SK-N-SH treated with all-trans-retinoic acid at 6 μM for 48 hours (cell line): ENCODE results near the gene UROC1.

ENCODE experiments used
- ATAC-seq: fragments of 200-7000 bp; cut with Tn5 transposase; 3 replicates; pipeline ENCODE4 v1.9.1; 2020; ENCODE audit warnings: mild to moderate bottlenecking, moderate library complexity
- BACH2 ChIP-seq: fragments of 250-450 bp; sonication (Bioruptor Pico); IDR thresholded peaks from 2 replicates; pipeline ENCODE4 v1.9.0; 2021; ENCODE audit warnings: mild to moderate bottlenecking, borderline replicate concordance
- CSDC2 ChIP-seq: fragments of 250-450 bp; sonication (Bioruptor Pico); IDR thresholded peaks from 2 replicates; pipeline ENCODE4 v1.5.0; 2020; ENCODE audit warnings: mild to moderate bottlenecking, moderate library complexity
- ESRRG ChIP-seq: fragments of 250-450 bp; sonication (Bioruptor Pico); IDR thresholded peaks from 2 replicates; pipeline ENCODE4 v1.6.1; 2021; ENCODE audit warnings: mild to moderate bottlenecking
- GLIS3 ChIP-seq: fragments of 250-450 bp; sonication (Bioruptor Pico); IDR thresholded peaks from 2 replicates; pipeline ENCODE4 v1.5.0; 2020; ENCODE audit warnings: mild to moderate bottlenecking, moderate library complexity
- ISL1 ChIP-seq: fragments of 250-450 bp; sonication (Bioruptor Pico); IDR thresholded peaks from 2 replicates; pipeline ENCODE4 v2.1.2; 2022; ENCODE audit warnings: mild to moderate bottlenecking, moderate library complexity
- PPARA ChIP-seq: fragments of 250-450 bp; sonication (Bioruptor Pico); IDR thresholded peaks from 2 replicates; pipeline ENCODE4 v1.5.0; 2020; ENCODE audit warnings: mild to moderate bottlenecking, borderline replicate concordance
- RARB ChIP-seq: fragments of 250-450 bp; sonication (Bioruptor Pico); IDR thresholded peaks from 2 replicates; pipeline ENCODE4 v1.8.0; 2021; ENCODE audit warnings: mild to moderate bottlenecking, moderate library complexity
- SNAI2 ChIP-seq: fragments of 250-450 bp; sonication (Bioruptor Pico); IDR thresholded peaks from 2 replicates; pipeline ENCODE4 v1.5.0; 2020; ENCODE audit warnings: mild to moderate bottlenecking, moderate library complexity
- TCF4 ChIP-seq: fragments of 250-450 bp; sonication (Bioruptor Pico); IDR thresholded peaks from 2 replicates; pipeline ENCODE4 v1.8.0; 2021; ENCODE audit warnings: mild to moderate bottlenecking, moderate library complexity, borderline replicate concordance
- TOX ChIP-seq: fragments of 250-450 bp; sonication (Bioruptor Pico); IDR thresholded peaks from 2 replicates; pipeline ENCODE4 v1.8.0; 2021; ENCODE audit warnings: mild to moderate bottlenecking, moderate library complexity, borderline replicate concordance
- ZC3H10 ChIP-seq: fragments of 250-450 bp; sonication (Bioruptor Pico); IDR thresholded peaks from 2 replicates; pipeline ENCODE4 v1.5.1; 2021; ENCODE audit warnings: mild to moderate bottlenecking, moderate library complexity
- ZFP3 ChIP-seq: fragments of 250-450 bp; sonication (Bioruptor Pico); IDR thresholded peaks from 2 replicates; pipeline ENCODE4 v1.5.0; 2020; ENCODE audit warnings: mild to moderate bottlenecking, moderate library complexity
- ZFP30 ChIP-seq: fragments of 450-650 bp; formaldehyde crosslinking; IDR thresholded peaks from 2 replicates; pipeline ENCODE4 v1.5.0; 2022; ENCODE audit warnings: mild to moderate bottlenecking, moderate library complexity
- ZNF565 ChIP-seq: fragments of 450-650 bp; formaldehyde crosslinking; conservative IDR thresholded peaks from 2 replicates; pipeline ENCODE4 v1.5.0; 2020; ENCODE audit warnings: low read depth, mild to moderate bottlenecking, moderate library complexity
- ZNF70 ChIP-seq: fragments of 450-650 bp; formaldehyde crosslinking; IDR thresholded peaks from 2 replicates; pipeline ENCODE4 v1.5.0; 2020; ENCODE audit warnings: mild to moderate bottlenecking, moderate library complexity
- ZNF8 ChIP-seq: fragments of 450-650 bp; formaldehyde crosslinking; IDR thresholded peaks from 2 replicates; pipeline ENCODE4 v1.5.0; 2020; ENCODE audit warnings: mild to moderate bottlenecking, moderate library complexity
- TF ChIP-seq, protein P1 (sequence below): fragments of 250-450 bp; sonication (Bioruptor Pico); IDR thresholded peaks from 2 replicates; pipeline ENCODE4 v1.8.0; 2021; ENCODE audit warnings: low read depth, mild to moderate bottlenecking, moderate library complexity, borderline replicate concordance
- TF ChIP-seq, protein P2 (sequence below): fragments of 250-450 bp; sonication (Bioruptor Pico); IDR thresholded peaks from 2 replicates; pipeline ENCODE4 v1.5.1; 2020; ENCODE audit warnings: low read depth, mild to moderate bottlenecking, moderate library complexity
- TF ChIP-seq, protein P3 (sequence below): fragments of 250-450 bp; sonication (Bioruptor Pico); IDR thresholded peaks from 2 replicates; pipeline ENCODE4 v1.5.1; 2021; ENCODE audit warnings: mild to moderate bottlenecking, moderate library complexity

Gene UROC1

DNA sequence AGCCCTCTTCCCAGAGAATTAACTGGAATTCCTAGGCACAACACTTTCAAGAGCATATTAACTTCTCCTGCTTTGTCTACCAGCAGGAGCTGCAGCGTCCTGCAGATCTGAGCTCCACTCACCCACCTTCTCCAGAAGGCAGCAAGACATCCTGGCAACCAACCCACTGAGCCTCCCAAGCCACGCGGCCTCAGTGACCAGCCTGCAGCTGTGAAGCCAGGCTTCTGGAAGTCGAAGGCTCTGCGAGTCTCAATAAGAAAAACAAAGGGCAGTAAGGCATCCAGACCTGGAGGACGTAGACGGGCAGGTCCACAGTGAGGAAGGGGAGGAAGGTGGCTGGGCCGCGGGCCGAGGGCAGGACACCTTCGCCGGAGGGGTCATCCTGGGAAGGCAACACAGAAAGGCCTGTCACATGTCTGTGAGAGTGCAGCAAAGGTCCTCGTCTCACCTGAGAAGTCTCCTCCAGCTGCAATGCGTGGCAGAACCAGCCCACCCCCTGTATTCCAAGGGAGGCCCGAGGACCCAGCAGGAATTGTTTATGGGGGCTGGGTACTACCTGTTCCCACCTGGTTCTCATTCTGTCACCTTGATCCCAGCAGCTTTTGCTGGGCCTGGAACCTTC lies 78.1 kb downstream of the UROC1 start:
- TF ChIP-seq, protein P1, sequence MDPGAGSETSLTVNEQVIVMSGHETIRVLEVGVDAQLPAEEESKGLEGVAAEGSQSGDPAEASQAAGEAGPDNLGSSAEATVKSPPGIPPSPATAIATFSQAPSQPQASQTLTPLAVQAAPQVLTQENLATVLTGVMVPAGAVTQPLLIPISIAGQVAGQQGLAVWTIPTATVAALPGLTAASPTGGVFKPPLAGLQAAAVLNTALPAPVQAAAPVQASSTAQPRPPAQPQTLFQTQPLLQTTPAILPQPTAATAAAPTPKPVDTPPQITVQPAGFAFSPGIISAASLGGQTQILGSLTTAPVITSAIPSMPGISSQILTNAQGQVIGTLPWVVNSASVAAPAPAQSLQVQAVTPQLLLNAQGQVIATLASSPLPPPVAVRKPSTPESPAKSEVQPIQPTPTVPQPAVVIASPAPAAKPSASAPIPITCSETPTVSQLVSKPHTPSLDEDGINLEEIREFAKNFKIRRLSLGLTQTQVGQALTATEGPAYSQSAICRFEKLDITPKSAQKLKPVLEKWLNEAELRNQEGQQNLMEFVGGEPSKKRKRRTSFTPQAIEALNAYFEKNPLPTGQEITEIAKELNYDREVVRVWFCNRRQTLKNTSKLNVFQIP (CRISPR knock-in tag): no peak
- TF ChIP-seq, protein P2, sequence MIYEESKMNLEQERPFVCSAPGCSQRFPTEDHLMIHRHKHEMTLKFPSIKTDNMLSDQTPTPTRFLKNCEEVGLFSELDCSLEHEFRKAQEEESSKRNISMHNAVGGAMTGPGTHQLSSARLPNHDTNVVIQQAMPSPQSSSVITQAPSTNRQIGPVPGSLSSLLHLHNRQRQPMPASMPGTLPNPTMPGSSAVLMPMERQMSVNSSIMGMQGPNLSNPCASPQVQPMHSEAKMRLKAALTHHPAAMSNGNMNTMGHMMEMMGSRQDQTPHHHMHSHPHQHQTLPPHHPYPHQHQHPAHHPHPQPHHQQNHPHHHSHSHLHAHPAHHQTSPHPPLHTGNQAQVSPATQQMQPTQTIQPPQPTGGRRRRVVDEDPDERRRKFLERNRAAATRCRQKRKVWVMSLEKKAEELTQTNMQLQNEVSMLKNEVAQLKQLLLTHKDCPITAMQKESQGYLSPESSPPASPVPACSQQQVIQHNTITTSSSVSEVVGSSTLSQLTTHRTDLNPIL: no peak
- TF ChIP-seq ZFP30 (CRISPR knock-in tag) (no peak), RARB (no peak), ZFP3 (CRISPR knock-in tag) (no peak), TOX (CRISPR knock-in tag) (no peak), CSDC2 (no peak), ISL1 (CRISPR knock-in tag) (no peak), TCF4 (CRISPR knock-in tag) (no peak), ZNF70 (CRISPR knock-in tag) (no peak), ESRRG (CRISPR knock-in tag) (no peak)
- TF ChIP-seq, protein P3, sequence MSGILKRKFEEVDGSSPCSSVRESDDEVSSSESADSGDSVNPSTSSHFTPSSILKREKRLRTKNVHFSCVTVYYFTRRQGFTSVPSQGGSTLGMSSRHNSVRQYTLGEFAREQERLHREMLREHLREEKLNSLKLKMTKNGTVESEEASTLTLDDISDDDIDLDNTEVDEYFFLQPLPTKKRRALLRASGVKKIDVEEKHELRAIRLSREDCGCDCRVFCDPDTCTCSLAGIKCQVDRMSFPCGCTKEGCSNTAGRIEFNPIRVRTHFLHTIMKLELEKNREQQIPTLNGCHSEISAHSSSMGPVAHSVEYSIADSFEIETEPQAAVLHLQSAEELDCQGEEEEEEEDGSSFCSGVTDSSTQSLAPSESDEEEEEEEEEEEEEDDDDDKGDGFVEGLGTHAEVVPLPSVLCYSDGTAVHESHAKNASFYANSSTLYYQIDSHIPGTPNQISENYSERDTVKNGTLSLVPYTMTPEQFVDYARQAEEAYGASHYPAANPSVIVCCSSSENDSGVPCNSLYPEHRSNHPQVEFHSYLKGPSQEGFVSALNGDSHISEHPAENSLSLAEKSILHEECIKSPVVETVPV (CRISPR knock-in tag): no peak
- TF ChIP-seq, all 23 proteins: peak for 0
- no peak for ATAC-seq

DNA sequence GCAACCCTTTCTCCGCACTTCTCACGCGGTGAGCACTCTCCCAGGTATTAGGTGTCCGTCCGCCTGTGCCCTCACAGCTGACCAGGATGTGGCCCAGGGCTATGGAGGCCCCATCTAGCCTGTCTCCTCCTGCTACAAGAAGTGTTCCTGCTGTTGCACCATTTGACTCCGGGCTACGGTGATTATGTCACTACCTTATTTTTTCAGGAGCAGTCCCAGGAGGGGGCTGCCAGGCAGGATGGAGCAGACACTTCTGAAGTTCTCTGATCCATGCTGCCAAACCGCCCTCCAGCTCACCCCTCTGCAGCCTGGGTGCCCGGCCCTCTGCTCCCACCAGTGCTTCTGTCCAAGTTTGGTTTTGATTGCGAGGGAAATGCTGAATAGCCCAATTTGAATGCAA lies 78.8 kb downstream of the UROC1 start:
- TF ChIP-seq ZNF70 (CRISPR knock-in tag) (no peak), ESRRG (CRISPR knock-in tag) (no peak), ZC3H10 (CRISPR knock-in tag) (no peak), GLIS3 (CRISPR knock-in tag) (no peak), ZNF8 (CRISPR knock-in tag) (no peak), SNAI2 (no peak), ISL1 (CRISPR knock-in tag) (no peak), ZNF565 (CRISPR knock-in tag) (no peak), TCF4 (CRISPR knock-in tag) (no peak), BACH2 (CRISPR knock-in tag) (no peak), RARB (no peak), ZFP3 (CRISPR knock-in tag) (no peak), TOX (CRISPR knock-in tag) (no peak)
- TF ChIP-seq, protein P1 (CRISPR knock-in tag): no peak
- TF ChIP-seq, protein P2: no peak
- TF ChIP-seq, protein P3 (CRISPR knock-in tag): no peak
- no peak for ATAC-seq

DNA sequence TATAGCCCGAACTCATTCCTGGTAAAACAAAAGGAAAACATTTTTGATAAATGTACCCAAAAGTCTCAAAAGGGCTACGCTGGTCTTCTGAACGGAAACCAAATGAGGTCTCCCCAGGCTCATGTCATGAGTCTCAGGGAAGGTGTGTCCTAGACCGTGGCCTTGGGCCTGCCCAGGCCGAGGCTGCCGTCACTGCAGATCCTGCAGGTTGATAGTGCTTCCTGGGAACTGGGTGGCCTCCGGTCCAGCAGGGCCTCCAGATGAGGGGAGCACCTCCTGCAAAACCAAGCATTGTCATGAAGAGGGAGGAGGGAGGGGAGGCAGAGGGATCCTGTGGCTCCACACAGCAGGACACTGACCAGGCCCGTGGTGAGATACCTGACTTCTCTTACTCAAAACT lies 79.4 kb downstream of the UROC1 start:
- TF ChIP-seq ZFP30 (CRISPR knock-in tag) (no peak), PPARA (CRISPR knock-in tag) (no peak), ZNF70 (CRISPR knock-in tag) (no peak), BACH2 (CRISPR knock-in tag) (no peak)
- TF ChIP-seq, protein P1 (CRISPR knock-in tag): no peak
- no peak for ATAC-seq
